GM12874 (cell line): ENCODE results near the gene NEU1.

Experiments
- CTCF ChIP-seq: IDR thresholded peaks from 2 replicates; pipeline ENCODE4 v1.5.1; 2011; ENCODE audit warnings: low read depth, mild to moderate bottlenecking, control low read depth, low read length, moderate library complexity; ENCODE audit not compliant: insufficient read depth

The NEU1 gene

DNA sequence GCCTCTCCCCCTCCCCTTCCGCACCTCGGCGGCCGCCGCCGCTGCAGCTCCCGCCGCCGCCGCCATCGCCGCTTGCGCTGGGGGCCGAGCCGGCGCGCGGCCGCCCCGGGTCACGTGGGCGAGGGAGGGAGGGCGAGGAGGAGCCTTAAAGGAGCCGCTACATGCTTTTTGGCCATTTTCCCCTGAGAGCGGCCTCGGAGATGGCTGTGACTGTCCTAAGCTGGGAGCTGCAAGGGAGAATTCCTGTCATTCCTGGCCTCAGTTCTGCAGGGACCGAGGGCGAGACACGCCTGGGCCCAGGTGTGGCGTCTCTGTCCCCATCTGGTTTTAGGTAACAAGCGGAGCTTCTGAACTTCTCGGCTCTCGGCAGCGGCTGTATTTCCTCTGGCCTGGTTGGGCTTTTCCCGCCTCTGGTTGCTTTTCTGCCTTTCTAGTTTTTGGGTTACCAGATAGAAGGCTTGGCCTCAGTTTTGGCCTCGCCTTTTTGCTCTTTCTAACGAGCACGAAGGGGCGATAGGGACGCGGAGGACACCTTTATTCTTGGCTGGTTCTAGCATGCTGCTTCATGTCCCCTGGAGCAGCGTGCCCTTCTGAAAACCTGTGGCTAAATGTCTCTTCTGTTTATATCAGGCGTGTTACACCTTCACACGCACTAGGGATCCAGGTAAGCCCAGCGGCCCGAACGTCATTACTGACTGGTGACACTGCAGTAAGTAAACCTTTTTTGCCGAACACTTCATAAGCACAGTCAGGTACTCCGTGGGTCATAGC is 35.2 kb upstream of the NEU1 start, which contains the start of gene EHMT2:
Gene EHMT2 (minus strand): TSS at position 87 of the 771 bp plus-strand sequence. CDS start 21 bp downstream, at position 66.
- no peak for TF ChIP-seq CTCF

- no peak for TF ChIP-seq CTCF
Observed at GRCh38 chr6:31896856-31897611, 34.4 kb upstream of the NEU1 start.

DNA sequence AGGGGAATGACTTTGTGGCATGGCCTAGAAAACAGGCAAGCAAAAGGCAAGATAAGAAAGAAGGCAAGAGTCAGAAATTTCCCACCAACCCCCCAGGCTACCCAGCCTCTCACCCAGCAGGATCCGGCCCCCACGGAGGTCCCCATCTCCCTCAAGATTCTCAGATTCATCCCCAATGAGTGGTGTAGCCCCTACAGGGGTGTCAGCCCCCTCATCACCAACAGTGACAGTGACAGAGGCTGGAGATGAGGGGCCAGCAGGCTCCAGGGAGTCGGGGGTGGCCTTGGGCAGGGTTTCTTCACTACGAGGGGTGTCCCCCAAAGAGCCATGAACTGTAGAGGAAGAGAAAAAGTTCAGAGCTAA is 33.9 kb upstream of the NEU1 start:
- TF ChIP-seq CTCF = no peak

- TF ChIP-seq CTCF = no peak
Observed at GRCh38 chr6:31892821-31893220, 30.2 kb upstream of the NEU1 start.

DNA sequence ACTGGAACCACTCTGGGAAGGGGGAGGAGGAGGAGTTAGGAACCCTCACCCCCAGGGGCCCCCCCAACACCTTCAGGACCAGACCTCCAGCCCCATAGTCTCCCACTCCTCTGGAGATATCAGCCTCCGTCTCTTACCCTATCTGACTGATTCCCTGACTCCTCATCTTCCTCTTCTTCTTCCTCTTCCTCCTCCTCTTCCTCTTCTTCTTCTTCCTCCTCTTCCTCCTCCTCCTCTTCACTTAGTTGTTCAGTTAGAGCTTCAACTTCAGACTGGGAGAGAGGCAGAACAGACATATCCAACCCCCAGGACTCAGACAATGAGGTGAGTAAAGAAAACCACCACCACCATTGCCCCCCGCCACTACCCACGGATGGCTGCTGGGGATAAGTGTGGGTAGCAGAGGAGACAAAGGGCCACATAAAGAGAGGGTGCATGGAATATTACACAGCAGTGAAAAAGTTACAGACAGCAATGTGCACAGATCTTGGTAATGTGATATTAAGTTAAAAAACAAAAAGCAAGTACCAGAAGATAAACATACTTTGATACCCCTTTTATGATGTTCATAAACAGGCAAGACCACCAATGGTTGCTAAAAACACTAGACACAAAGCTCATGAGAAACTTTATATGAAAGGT is 26.8 kb upstream of the NEU1 start:
- TF ChIP-seq CTCF = no peak

- peak; percentile 81 for TF ChIP-seq CTCF
Observed at GRCh38 chr6:31888276-31889258, 25.9 kb upstream of the NEU1 start.
